SK-N-SH (cell line): ENCODE measurements around the gene LPCAT3.

Source experiments
- CHD2 ChIP-seq: fragments of 150-350 bp; IDR thresholded peaks from 2 replicates; pipeline ENCODE4 v1.6.1; 2018; ENCODE audit warnings: low read length; ENCODE audit not compliant: partially characterized antibody
- EP300 ChIP-seq, 2 experiments: IDR thresholded peaks; 2 replicates each; pipeline versions ENCODE4 v1.4.0 to v1.6.1; 2012; ENCODE audit warnings: borderline replicate concordance in 1 of 2, low read depth in 1 of 2, low read length in 1 of 2
- GABPA ChIP-seq: IDR thresholded peaks from 2 replicates; pipeline ENCODE4 v1.4.0; 2012; ENCODE audit warnings: low read depth, mild to moderate bottlenecking
- JUND ChIP-seq: IDR thresholded peaks from 2 replicates; pipeline ENCODE4 v1.4.0; 2012
- MXI1 ChIP-seq: IDR thresholded peaks from 2 replicates; pipeline ENCODE4 v1.6.1; 2012; ENCODE audit warnings: mild to moderate bottlenecking, low read depth, low read length, improper control_type of control experiment
- RAD21 ChIP-seq: IDR thresholded peaks from 2 replicates; pipeline ENCODE4 v1.6.1; 2012; ENCODE audit warnings: mild to moderate bottlenecking, low read length
- RCOR1 ChIP-seq: fragments of 150-350 bp; IDR thresholded peaks from 2 replicates; pipeline ENCODE4 v1.6.1; 2017; ENCODE audit warnings: antibody characterized with exemption, low read length
- TAF1 ChIP-seq: IDR thresholded peaks from 2 replicates; pipeline ENCODE4 v1.6.1; 2012; ENCODE audit warnings: low read depth, mild to moderate bottlenecking, low read length, moderate library complexity, borderline replicate concordance
- TCF12 ChIP-seq: IDR thresholded peaks from 2 replicates; pipeline ENCODE4 v1.4.0; 2012
- TF ChIP-seq, protein P1 (sequence below): fragments of 200-600 bp; sonication (generic); IDR thresholded peaks from 2 replicates; pipeline ENCODE4 v1.6.1; 2017; ENCODE audit warnings: antibody characterized with exemption, mild to moderate bottlenecking, moderate library complexity
- TF ChIP-seq, protein P2 (sequence below): IDR thresholded peaks from 2 replicates; pipeline ENCODE4 v1.6.1; 2012; ENCODE audit warnings: mild to moderate bottlenecking, low read depth, low read length, moderate library complexity

DNA sequence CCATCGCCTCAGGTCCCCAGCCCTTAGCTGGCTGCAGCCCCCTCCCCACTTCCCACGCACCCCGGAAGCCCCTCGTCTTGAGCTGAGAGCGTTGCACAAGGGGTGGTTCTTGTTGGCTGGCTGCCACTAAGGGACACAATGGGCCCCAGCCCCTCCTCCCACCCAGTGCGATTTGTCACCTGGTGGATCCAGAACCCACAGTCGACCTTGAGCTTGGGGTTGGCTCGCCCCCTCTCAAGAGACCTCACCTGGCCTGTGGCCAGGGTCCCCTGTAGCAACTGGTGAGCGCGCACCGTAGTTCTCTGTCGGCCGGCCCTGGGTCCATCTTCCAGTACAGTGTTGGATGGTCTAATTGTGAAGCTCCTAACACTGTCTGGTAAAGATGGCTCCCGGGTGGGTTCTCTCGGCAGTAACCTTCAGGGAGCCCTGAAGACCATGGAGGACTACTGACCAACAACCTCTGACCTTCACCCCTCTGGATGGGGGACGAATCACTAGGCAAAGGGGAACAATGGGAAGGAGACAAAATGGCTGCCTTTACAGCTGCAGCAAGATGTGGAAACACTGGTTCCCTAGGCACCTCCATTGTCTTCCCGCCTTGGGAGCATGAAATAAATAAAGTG is 54.4 kb downstream of the LPCAT3 start:
- TF ChIP-seq GABPA (no peak), JUND (no peak), RAD21 (no peak), EP300 (IDR thresholded peaks at IDR 0.05; ENCODE audit: borderline replicate concordance in 1 of 2, low read depth in 1 of 2, low read length in 1 of 2) (no peak), TAF1 (no peak), MXI1 (no peak), TCF12 (no peak), CHD2 (no peak), RCOR1 (no peak)
- TF ChIP-seq, protein P1, sequence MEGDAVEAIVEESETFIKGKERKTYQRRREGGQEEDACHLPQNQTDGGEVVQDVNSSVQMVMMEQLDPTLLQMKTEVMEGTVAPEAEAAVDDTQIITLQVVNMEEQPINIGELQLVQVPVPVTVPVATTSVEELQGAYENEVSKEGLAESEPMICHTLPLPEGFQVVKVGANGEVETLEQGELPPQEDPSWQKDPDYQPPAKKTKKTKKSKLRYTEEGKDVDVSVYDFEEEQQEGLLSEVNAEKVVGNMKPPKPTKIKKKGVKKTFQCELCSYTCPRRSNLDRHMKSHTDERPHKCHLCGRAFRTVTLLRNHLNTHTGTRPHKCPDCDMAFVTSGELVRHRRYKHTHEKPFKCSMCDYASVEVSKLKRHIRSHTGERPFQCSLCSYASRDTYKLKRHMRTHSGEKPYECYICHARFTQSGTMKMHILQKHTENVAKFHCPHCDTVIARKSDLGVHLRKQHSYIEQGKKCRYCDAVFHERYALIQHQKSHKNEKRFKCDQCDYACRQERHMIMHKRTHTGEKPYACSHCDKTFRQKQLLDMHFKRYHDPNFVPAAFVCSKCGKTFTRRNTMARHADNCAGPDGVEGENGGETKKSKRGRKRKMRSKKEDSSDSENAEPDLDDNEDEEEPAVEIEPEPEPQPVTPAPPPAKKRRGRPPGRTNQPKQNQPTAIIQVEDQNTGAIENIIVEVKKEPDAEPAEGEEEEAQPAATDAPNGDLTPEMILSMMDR, result no peak
- TF ChIP-seq, protein P2, sequence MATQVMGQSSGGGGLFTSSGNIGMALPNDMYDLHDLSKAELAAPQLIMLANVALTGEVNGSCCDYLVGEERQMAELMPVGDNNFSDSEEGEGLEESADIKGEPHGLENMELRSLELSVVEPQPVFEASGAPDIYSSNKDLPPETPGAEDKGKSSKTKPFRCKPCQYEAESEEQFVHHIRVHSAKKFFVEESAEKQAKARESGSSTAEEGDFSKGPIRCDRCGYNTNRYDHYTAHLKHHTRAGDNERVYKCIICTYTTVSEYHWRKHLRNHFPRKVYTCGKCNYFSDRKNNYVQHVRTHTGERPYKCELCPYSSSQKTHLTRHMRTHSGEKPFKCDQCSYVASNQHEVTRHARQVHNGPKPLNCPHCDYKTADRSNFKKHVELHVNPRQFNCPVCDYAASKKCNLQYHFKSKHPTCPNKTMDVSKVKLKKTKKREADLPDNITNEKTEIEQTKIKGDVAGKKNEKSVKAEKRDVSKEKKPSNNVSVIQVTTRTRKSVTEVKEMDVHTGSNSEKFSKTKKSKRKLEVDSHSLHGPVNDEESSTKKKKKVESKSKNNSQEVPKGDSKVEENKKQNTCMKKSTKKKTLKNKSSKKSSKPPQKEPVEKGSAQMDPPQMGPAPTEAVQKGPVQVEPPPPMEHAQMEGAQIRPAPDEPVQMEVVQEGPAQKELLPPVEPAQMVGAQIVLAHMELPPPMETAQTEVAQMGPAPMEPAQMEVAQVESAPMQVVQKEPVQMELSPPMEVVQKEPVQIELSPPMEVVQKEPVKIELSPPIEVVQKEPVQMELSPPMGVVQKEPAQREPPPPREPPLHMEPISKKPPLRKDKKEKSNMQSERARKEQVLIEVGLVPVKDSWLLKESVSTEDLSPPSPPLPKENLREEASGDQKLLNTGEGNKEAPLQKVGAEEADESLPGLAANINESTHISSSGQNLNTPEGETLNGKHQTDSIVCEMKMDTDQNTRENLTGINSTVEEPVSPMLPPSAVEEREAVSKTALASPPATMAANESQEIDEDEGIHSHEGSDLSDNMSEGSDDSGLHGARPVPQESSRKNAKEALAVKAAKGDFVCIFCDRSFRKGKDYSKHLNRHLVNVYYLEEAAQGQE, result no peak
